Measurements from ENCODE around the gene BCL6.

Gene BCL6

GRCh38 chr3:187677604-187678003 lies 67.7 kb downstream of the BCL6 start:
- TF ChIP-seq TSHZ2 (CRISPR knock-in tag; IDR thresholded peaks at IDR 0.05) (no peak), CSRNP3 (CRISPR knock-in tag; IDR thresholded peaks at IDR 0.05) (no peak), ZC3H10 (CRISPR knock-in tag; IDR thresholded peaks at IDR 0.05) (no peak), ZFP30 (CRISPR knock-in tag; IDR thresholded peaks at IDR 0.05) (no peak)
- no peak for ATAC-seq

GRCh38 chr3:187673012-187673411 lies 72.3 kb downstream of the BCL6 start:
- TF ChIP-seq PATZ1 (CRISPR knock-in tag; IDR thresholded peaks at IDR 0.05; ENCODE audit: borderline replicate concordance) (no peak), SNAI2 (CRISPR knock-in tag; IDR thresholded peaks at IDR 0.05) (no peak), ISL1 (CRISPR knock-in tag; IDR thresholded peaks at IDR 0.05) (no peak), OSR1 (CRISPR knock-in tag; IDR thresholded peaks at IDR 0.05) (no peak), ESRRG (CRISPR knock-in tag; IDR thresholded peaks at IDR 0.05) (no peak), CSDC2 (CRISPR knock-in tag; IDR thresholded peaks at IDR 0.05) (no peak), CSRNP3 (CRISPR knock-in tag; IDR thresholded peaks at IDR 0.05) (no peak), ZNF70 (CRISPR knock-in tag; IDR thresholded peaks at IDR 0.05) (no peak)
- ATAC-seq: no peak
